Effector CD4-positive, alpha-beta T cell (primary cell): Measurements from ENCODE around the gene SLC38A2.
"Not testable (repeated sequence)": the region's sequence is repeated elsewhere in the genome, so short reads cannot be mapped to it uniquely, and the experiment has no call there.

ENCODE experiments used
- DNase-seq: peaks from one replicate; pipeline ENCODE4 v3.0.0-alpha.2; 2020
- total RNA-seq: gene quantifications from one replicate; lab custom pipeline; 2026; lab: John Stamatoyannopoulos, UW

Gene SLC38A2
- total RNA-seq: 771 reads per million, percentile 99 among the genes with 10 or more reads in this experiment

DNA sequence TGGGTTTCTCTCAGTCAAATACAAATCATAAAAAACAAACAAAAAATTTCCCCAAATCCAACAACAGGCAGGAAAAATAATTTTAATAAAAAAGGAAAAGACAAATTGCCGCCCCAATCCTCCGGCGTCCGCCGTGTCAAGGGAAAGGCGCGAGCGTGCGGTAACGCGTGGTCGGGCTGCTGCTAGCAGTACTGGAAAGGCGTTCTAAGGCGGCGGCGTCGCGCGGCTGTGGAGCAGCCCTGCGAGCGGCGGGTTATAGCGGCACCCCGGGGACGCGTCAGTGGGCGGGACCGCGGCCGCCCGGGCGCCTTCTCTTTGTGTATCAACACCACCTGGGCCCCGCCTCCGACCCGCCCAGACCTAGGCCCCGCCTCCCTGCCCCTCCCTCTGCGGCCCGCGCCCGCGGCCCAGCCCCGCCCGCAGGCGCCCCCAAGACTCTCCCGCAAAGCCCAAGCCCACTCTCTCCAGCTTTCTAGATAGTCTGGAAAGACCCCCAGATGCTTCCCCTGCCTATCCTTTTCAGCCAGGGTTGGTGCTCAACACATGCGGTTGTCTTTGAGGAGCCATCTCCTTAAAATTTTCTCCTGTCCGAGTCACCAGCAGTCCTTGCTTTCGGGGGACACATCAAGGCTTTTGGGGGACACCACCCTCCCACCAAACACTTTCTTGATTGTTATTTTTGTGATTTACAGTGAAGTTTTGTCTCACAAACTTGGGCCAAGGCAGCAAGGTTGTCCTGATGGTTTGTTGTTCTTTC, at the start of gene SLC38A2:
TSS of gene SLC38A2 (minus strand) at position 230 of the 757 bp plus-strand sequence. CDS start 1,480 bp downstream, outside the sequence.
- peak; percentile 97 for DNase-seq

DNA sequence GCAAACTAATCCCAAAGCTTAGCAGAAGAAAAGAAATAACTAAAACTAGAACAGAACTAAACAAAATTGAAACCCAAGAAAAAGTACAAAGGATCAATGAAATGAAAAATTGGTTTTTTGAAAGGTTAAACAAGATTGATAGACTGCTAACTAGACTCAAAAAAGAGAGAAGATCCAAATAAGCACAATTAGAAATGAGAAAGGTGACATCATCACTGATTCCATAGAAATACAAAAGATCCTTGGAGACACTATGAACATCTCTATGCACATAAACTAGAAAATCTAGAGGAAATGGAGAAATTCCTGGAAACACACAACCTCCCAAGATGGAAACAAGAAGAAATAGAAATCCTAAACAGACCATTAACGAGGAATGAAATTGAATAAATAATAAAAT, 47.1 kb upstream of the SLC38A2 start:
- no peak for DNase-seq

DNA sequence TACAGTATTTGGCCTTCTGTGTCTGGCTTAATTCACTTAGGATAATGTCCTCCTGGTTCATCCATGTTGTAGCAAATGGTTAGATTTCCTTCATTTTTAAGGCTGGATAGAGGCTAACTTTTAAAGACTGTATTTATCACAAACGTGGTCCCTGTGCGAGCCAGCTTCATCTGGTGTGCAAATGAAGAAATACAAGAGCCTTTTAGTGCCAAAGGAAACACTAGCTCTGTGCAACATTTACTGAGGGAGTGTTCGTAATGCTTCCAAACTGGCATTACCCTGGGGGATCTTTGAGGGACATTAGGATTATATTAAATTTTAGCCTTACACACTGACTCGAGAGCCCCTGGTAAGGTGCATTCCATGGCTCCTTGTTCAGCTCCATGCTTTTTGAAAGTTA, 43.0 kb upstream of the SLC38A2 start:
- no peak for DNase-seq

DNA sequence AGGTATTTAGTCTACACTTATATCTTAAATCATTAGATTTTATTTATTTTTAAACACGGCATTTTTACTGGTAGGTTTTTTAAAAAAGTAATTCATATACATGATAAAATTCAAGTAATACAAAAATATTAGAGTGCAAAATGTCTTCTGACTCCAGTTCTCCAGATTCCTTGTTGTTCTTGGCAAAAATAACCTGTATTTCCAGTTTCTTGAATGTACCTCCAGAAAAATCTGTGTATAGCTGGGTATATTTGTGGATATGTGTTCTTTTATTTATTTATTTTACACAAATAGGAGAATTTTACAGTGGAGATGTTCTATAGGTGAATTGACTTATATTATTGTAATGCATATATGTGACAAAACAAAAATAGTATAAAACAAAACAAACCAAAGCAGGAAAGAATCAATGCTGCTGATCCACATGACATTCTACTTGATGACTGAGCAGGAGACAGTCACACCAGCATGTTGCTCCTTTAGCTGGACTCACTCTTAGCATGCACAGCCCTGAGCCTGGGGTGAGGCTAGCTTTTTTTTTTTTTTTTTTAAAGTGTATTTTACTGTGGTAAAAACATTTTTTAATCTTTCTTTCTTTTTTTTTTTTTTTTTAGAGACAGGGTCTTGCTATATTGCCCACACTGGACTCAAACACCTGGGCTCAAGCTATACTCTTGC, 42.2 kb upstream of the SLC38A2 start:
- no peak for DNase-seq

DNA sequence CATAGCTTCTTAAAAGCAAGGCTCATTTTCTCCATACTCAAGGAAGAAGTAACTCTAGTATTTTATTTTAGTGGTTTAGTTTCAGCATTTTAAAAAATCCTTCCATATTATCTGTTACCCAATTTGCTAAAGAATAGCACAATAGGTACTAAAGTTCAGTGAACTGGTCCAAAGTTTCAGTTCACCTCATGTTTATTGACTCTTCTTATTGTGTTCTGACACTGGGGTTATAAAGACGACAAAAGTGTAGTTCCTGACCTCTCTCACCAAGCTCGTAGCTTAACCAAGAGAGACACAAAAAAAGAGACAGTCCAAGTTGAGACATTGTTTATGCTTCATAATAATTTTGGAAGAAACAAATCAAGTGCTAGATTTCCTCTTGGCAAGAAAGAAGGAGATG, 40.8 kb upstream of the SLC38A2 start:
- DNase-seq: no peak

DNA sequence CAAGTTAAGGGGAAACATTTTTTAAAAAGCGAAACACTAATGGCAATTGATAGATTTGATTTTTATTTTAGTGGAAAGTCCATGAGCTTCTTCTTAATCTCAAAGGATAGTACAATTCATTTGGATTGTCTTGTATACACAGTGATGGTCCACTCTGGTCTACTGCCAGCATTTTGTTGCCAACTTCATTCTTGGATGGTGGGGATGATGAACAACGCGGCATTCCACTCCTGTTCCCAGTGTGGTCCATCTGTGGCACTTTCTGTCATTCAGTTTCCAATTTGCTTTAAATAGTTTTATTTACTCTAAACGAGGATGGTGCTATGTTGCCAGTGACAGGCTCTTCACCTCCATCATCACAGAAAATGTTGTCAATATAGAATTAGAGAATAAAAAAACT, 40.3 kb upstream of the SLC38A2 start:
- no peak for DNase-seq

DNA sequence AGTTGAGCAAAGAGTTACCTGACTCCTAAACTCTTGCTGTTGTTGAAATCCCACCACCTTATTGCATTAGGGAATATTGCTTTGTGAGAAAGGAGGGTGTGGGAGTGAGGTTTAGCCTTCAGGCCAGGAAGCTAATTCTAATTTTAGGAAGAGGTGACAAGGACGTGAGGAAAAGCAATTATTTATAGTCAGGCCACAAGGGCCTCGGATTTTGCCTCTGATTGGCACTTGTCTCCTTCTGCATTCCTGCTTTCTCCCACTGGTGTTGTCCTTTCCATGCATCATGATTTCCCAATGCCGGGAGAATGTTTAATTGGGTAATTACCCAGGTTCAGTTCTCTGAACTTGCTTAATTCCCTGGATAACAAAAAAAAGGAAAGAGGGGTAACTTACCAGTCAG, 37.9 kb upstream of the SLC38A2 start:
- DNase-seq: no peak

DNA sequence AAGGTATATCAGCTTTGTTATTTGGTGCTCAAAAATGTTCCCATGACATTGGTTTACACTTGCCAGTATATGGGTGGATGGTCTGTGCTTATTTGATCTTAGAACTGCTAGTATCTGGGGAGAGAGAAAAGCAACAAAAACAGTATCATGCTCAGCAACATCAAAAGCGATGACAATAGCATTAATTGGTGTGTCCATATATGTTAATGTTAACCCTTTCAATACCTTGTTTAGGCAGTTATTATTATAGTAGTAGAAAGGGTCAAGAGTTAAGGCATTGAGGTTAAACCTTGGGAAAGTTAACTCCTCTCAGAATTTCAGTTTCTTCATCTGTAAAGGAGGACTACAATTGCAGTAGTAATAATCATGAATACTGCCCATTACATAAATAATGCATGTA, 37.4 kb upstream of the SLC38A2 start:
- DNase-seq: no peak

DNA sequence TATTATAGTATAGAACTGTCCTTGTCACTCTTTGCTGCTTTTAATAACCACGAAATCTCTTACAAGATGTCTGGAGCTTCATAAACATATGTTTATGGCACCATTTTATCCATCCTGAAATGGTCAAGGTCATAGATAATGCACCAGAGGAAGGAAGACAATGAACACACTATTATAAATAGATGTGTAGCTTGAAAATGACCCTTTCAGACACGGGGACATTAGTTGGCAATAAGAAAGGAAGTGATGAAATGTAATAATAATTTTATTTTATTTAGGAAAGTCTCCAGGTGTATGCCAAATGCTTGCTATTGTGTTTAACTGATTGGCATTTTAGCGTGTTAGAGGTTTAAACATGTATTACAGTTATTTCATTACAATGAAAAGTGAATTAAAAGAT, 36.8 kb upstream of the SLC38A2 start:
- DNase-seq: no peak

DNA sequence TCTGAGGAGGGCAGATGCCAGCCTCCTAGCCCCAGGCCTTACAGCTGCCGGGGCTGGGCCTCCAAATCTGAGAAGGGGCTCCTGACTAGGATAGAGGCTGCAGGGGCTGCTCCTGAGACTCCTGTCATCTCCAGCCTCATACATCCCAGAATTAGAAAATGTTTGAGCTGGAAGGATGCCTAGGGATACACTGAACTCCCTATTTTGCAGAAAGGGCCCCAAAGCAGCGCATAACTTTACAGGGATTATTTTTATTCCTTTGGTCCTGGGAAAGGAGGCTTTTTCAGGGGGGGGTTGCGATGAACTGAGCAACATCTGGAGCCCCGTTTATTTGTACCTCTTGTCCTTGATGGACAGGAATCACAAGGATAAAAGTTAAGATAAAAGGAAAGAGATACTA, 35.9 kb upstream of the SLC38A2 start:
- no peak for DNase-seq

DNA sequence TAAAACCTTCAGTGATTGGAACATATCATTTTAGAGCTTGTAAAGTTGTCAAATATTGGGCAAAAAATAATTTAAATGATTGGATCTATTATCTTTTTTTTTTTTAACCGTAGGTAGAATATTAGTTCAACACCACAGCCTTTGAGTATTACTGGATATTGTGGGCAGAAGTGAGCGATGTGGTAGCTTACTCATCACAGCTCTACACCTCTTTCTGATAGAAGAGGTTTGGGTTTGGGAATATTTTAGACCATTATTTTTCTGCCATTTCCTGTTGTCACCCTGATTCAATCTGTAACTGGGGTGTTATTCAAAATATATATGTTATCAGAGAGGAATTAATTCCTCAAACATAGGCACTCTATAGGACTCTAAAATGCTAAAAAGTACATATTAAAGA, 34.8 kb upstream of the SLC38A2 start:
- no peak for DNase-seq

DNA sequence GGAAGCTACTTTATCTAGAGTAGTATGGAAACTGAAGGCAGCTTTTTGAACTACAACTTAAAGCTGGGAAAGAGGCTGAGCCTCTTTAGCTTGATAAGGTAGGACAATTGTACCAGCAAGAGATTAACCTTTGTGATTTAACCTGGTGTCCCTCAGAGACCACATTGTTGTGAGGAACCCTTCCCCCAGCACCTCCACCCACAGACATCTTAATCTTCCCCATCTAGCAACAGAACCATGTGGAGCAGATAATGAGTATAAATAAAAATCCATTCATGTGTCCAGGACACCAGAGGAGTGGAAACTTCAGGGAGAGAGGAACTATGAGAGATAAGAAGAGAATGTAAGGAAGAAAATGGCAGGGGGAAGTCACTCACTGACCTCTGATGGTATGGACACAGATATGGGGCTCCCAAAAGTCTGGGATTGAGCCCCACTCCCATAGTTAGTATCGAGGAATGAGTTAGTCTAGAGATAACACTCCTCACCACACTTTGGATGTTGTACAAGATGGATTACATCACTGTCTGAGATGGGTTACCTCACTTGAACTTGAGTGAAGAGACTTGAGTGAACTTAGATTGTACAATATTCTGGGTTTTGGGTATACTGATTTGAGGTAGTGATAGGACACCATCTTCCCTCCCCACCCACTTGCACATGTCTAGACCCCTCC, 33.9 kb upstream of the SLC38A2 start:
- no peak for DNase-seq

DNA sequence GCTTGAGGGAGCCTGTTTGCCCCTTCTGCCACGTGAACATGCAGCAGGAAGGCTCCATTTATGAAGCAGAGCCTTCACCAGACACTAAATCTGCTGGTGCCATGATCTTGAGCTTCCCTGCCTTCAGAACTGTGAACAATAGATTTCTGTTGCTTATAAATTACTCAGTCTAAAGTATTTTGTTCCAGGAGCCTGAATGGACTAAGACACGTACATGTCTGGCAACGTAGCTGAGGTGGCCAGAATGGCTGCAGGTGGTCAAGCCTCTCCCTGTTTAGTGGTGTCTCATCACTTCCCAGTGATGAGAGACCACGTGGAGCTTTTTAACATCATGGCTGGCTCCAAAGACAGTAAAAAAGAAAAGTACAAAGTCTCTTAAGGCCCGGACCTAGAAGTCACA, 32.2 kb upstream of the SLC38A2 start:
- DNase-seq: no peak

DNA sequence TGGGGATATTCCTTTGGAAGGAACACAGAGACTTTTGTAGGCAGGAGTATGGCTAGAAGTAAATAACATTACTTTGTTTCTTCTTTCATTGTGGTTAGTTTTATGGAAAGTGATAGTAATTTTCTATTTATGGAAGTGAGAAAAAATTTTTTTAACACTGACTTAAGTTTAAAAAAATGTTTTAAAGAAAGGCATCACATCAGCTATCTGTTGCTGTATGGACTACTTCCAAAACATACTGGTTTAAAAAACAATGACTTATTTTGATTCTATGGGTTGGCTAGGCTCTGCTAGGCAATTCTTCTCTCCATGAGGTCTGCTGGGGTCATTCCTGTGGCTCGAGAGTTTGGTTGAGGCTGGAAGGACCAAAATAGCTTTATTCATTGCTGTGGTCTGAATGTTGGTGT, 31.7 kb upstream of the SLC38A2 start:
- no peak for DNase-seq

DNA sequence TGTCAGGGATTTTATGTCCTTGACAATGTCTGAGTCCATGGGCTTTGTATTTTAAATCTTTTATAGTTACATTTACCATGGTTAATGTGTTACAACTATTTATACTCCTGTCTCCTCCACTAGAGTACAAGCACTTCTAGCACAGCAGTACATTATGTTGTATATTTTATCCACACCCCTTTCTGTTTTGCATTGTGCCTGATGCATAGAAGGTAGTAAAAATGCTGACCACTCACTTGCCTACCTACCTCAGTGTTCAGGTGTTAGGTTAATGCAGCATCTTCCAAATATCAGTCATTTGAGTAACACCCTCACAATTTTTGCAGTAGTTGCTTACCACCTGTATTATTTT, 31.1 kb upstream of the SLC38A2 start:
- DNase-seq: no peak

DNA sequence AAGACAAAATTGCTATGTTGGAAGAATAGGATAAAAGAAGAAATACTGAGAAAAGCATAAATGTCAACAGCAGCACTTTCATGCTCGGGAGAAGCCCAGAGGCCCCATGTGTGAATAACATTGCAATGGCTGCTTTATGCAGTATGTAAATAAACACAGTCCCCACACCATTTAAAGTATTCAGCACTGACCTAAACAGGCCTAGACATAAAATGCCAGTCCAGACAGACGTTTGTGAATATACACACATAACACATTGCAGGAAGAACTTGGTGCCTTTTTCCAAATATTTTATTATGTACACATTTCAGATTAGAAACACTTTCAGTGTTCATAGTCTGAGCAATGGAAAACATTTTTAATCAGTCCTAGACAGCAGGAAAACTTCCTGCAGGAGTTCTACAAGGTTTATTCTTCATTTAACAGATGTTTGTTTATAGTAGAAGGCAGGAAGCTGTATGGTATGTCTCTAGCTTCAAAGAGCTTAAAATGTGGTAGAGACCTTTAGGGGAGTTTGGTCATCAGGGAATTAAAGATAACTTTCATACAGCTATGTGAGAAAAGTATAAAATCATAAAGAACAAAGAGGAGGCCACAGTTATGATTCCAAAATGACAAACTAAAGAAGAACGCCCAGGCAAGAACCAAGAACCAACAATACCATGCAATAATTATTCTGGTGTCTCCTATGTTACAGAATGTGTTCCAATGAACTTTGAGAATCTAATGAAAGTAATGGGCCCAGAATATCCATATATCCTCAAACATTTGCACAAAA, 30.6 kb upstream of the SLC38A2 start:
- no peak for DNase-seq

DNA sequence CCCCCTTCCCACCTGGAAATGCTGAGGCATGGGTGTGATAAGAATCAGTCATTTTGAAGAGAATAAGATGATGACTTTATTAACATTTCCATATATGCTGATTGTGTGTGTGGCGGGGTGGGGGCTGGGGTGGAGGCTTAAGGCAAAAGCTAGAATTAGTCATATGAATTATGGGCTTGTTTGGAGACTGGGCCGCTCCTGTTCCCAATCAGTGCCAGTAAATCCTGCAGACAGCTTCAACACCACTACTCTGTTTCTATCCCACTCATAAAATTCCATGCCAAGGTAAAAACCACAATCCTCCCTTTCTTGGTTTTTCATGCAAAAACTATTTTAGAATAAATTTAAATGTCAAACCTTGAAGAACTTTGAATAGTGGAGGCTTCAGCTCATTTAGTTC, 29.9 kb upstream of the SLC38A2 start:
- DNase-seq: no peak

DNA sequence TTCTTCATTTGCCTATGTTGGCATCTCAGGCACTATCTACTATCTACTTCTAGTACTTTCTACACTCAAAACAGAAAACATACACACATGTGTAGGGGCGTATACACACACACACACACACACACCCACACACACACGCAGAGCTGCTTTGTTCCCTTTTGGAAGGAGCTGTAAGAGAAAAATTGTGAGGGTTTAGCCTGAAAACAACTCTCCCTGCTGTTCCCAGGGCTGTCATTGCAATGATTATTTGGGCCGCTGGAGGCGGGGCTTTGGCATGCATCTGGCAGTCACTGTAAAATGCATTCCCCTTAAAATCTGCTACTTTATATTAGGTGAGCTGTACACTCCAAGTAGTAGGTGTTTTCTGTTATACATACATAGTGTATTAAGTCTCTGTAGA, 29.1 kb upstream of the SLC38A2 start:
- no peak for DNase-seq

DNA sequence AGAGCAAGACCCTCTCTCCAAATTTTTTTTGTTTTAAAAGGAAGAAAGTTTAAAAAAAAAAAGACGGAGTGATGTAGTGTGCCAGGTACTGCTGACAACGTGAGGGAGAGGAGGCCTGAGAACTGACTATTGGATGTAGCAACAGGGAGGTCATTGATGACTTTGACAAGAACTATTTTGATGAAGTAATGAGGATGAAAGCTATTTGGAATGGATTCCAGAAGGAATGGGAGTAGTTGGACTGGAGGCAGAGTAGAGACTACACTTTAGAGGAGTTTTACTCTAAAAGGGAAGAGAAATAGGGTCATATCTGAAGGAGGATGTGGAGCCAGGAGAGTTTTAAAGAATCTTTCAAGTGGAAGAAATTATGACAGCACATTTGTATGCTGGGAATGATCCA, 27.8 kb upstream of the SLC38A2 start:
- DNase-seq: no peak

DNA sequence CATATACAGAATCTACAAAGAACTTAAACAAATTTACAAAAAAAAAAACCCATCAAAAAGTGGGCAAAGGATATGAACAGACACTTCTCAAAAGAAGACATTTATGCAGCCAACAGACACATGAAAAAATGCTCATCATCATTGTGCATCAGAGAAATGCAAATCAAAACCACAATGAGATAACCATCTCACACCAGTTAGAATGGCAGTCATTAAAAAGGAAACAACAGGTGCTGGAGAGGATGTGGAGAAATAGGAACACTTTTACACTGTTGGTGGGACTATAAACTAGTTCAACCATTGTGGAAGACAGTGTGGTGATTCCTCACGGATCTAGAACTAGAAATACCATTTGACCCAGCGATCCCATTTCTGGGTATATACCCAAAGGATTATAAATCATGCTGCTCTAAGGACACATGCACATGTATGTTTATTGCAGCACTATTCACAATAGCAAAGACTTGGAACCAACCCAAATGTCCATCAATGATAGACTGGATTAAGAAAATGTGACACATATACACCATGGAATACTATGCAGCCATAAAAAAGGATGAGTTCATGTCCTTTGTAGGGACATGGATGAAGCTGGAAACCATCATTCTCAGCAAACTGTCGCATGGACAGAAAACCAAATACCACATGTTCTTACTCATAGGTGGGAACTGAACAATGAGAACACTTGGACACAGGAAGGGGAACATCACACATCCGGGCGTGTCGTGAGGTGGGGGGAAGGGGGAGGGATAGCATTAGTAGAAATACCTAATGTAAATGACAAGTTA, 27.1 kb upstream of the SLC38A2 start:
- DNase-seq: not testable (repeated sequence)

DNA sequence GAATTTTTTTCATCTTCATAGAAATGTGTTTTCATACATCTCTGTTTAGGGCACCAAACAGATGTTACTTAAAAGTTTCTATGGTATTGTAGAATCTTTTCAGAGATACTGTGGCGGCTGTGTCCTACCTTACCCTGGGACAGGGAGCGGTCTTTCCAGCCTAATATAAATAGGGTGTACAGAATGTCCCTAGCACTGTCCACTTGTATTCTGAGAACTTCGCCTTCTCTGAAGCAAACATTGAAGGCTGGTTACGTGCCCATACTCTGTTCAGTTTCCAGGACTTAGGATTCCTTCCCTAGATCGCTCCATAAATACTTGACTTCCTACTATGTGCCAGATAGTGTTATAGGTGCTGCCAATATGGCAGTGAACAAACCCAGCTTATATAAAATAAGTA, 24.3 kb upstream of the SLC38A2 start:
- DNase-seq: no peak

DNA sequence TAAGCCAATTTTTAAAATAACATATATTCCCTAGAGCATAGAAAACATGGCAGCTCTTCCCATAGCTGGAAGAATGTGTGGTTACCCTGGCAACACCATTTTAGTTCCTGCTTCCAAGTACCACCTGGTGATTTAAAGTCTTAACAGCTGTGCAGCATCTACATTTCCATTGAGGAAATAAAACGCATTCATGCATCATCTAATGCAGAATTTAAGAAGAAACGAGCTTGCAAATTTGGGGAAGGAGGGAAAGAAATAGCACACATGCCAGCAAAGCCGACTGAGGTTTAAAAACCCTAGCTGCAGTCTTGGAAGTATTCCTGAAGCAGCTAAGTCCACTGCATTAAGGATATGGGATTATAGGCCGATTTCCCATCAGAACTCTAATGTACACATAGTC, 22.8 kb upstream of the SLC38A2 start:
- DNase-seq: no peak
